Ovary (tissue), 3 donors: ENCODE results near the gene ADAM17.

Experiments used
- POLR2A ChIP-seq: fragments of 450-650 bp; IDR thresholded peaks from one replicate; pipeline ENCODE4 v1.6.1; 2017; ENCODE audit warnings: antibody characterized with exemption, mild to moderate bottlenecking, moderate library complexity
- TF ChIP-seq, protein P1 (sequence below), 3 donors: fragments of 450-650 bp in 2 of 3; fragments of 200-600 bp in 1 of 3; IDR thresholded peaks; one replicate each; pipeline versions ENCODE4 v1.5.1 to v1.8.0; 2016 to 2022; ENCODE audit warnings: antibody characterized with exemption in 3 of 3, mild to moderate bottlenecking in 1 of 3
- donor health status: DM: no; HTN: no; CAD: no.

DNA sequence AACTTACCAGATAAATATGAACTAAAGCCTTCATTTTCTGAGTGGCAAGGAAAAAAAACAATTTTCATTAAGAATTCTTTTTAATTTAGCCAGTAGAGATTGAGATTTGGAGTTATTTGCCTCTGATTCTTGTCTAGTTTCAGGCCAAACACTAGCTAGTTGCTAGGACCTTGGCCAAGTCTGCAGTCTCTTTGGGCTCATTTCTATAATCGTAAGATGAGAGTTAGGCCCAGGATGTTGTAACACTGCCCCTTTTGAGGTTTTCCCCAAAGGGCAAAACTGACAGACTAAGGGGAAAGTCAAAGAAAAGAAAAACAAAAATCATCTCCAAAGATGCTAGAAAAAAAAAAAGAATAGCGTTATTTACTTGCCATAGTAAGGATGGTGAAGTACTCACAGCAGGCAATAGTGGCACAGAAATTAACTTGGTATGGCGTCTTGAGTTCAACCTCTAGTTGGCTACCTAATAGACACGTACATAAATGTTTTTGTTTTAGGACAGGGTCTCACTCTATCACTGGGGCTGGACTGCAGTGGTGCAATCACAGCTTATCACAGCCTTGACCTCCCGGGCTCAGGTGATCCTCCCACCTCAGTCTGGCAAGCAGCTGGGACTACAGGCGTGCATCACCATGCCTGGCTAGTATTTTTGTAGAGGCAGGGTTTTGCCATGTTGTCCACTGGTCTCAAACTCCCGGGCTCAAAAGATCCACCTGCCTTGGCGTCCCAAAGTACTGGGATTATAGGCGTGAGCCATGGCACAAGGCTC lies 23.0 kb upstream of the ADAM17 start:
- TF ChIP-seq, protein P1, sequence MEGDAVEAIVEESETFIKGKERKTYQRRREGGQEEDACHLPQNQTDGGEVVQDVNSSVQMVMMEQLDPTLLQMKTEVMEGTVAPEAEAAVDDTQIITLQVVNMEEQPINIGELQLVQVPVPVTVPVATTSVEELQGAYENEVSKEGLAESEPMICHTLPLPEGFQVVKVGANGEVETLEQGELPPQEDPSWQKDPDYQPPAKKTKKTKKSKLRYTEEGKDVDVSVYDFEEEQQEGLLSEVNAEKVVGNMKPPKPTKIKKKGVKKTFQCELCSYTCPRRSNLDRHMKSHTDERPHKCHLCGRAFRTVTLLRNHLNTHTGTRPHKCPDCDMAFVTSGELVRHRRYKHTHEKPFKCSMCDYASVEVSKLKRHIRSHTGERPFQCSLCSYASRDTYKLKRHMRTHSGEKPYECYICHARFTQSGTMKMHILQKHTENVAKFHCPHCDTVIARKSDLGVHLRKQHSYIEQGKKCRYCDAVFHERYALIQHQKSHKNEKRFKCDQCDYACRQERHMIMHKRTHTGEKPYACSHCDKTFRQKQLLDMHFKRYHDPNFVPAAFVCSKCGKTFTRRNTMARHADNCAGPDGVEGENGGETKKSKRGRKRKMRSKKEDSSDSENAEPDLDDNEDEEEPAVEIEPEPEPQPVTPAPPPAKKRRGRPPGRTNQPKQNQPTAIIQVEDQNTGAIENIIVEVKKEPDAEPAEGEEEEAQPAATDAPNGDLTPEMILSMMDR (IDR thresholded peaks at IDR 0.05), result no peak
- no peak for TF ChIP-seq POLR2A
